Upper lobe of left lung (tissue), 6 donors: ENCODE measurements around the gene VAV1. TPM values are rescaled to one million over a fixed set of nuclear protein-coding genes. Genes with fewer than 3 reads are reported as not detected.

Source experiments
- ATAC-seq, 2 donors: fragments of 200-7000 bp; cut with Tn5 transposase; one replicate each; pipeline ENCODE4 v1.9.1; 2022; ENCODE audit warnings: mild to moderate bottlenecking in 2 of 2, moderate library complexity in 2 of 2; ENCODE audit not compliant: low FRiP score in 2 of 2
- DNase-seq, 2 donors: peaks; one replicate each; pipeline ENCODE4 v3.0.0-alpha.2; 2019 to 2020
- H3K27ac ChIP-seq, 4 donors: fragments of 200-600 bp; sonication (generic); one replicate each; pipeline ENCODE4 v1.5.1; 2016 to 2019
- H3K27me3 ChIP-seq, 4 donors: fragments of 200-600 bp; sonication (generic); one replicate each; pipeline ENCODE4 v1.5.1; 2017 to 2019
- H3K36me3 ChIP-seq, 4 donors: fragments of 200-600 bp; sonication (generic); one replicate each; pipeline ENCODE4 v1.5.1; 2016 to 2019
- H3K4me1 ChIP-seq, 4 donors: fragments of 200-600 bp; sonication (generic); one replicate each; pipeline ENCODE4 v1.5.1; 2018 to 2019
- H3K4me3 ChIP-seq, 4 donors: fragments of 200-600 bp; sonication (generic); one replicate each; pipeline ENCODE4 v1.5.1; 2017 to 2019; ENCODE audit warnings: mild to moderate bottlenecking in 2 of 4, moderate library complexity in 1 of 4
- H3K9me3 ChIP-seq, 4 donors: fragments of 200-600 bp; sonication (generic); one replicate each; pipeline ENCODE4 v1.5.1; 2018 to 2019
- EP300 ChIP-seq, 4 donors: sonication (generic); formaldehyde crosslinking; IDR thresholded peaks; one replicate each; pipeline ENCODE4 v1.5.1; 2017; ENCODE audit warnings: antibody characterized with exemption in 4 of 4, control low read depth in 2 of 4
- POLR2A ChIP-seq, 4 donors: fragments of 450-650 bp; IDR thresholded peaks; one replicate each; pipeline ENCODE4 v1.5.1; 2016 to 2017; ENCODE audit warnings: antibody characterized with exemption in 4 of 4, mild to moderate bottlenecking in 2 of 4
- POLR2AphosphoS5 ChIP-seq, 2 donors: sonication (generic); formaldehyde crosslinking; IDR thresholded peaks; one replicate each; pipeline ENCODE4 v1.5.1; 2017; ENCODE audit warnings: antibody characterized with exemption in 2 of 2
- WGBS, 2 donors: methylation state at CpG; one replicate each; pipeline ENCODE4 v1.1.5; 2017 to 2018; 5-methylcytosine and 5-hydroxymethylcytosine counted together
- total RNA-seq, 6 donors: library from RNA; depleted of rRNA in 4 of 6; stranded (reverse); fragments of >200 nt in 4 of 6; gene quantifications; one replicate each; pipeline versions ENCODE4 v1.1.0 to v1.2.1, GENCODE V29; 2016 to 2021
- TF ChIP-seq, protein P1 (sequence below), 6 experiments: fragments of 450-650 bp in 4 of 6; fragments of 200-600 bp in 2 of 6; sonication (generic) in 2 of 6; IDR thresholded peaks; one replicate each; pipeline ENCODE4 v1.5.1; 2016 to 2019; ENCODE audit warnings: antibody characterized with exemption in 6 of 6
- donor health status: DM: no; HTN: no; CAD: no; lungs with moderate emphysema.
- donor health status: DM: no; HTN: yes; CAD: no; lungs with severe emphysema.

Gene VAV1
- total RNA-seq, 6 donors from 2014 or later = 13.9 to 53.4 (median 24.1) TPM

DNA sequence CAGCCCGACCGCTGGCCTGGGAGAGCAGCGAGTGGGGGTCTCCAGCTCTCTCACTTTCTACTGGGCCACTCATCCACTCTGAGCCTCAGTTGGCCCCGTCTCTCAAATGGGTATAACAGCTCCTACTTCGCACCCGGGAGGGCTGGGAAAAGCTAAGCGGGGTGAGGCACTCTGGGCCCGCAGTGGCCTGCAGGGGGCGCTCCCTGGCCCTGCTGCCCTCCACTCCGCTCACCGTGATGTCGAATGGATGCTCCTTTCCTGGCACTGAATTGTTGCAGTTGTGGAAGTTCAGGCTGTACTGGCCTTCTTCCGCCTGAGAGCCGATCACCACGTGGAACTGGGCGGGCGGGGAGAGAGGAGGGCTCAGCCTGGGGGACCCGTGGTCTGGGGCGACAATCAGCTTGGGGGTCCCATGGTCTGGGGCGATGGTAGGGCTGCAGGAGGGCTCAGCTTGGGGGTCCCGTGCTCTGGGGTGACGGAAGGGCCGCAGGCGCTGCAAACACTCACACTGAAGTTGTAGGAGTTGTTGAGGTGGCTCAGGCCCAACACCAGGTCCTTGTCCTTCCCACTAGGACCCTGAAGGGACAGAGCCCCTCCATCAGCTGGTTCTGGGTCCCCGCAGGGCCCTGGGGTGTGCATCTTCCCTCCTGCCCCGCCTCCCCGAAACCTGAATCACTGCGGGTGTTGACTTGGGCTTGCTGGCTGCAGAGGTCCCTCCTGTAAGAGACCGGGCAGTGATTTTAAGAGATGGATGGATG, 39.0 kb upstream of the VAV1 start:
- WGBS, 2 donors = 88 to 96% methylated on average over 7 to 21 of the region's 29 CpGs
- DNase-seq = peak in 1 of 2 donors; percentile 79
- Histone ChIP-seq H3K27ac (no peak overlapping the region), H3K4me1 (peaks cover 27 to 51% (median 34%) of the 10 kb centered on the region in 4 donors), H3K36me3 (peaks cover 7 to 33% (median 25%) of the 10 kb centered on the region in 4 donors), H3K4me3 (no peak overlapping the region), H3K9me3 (no peaks in the 10 kb centered on the region), H3K27me3 (no peaks in the 10 kb centered on the region)
- TF ChIP-seq EP300 (IDR thresholded peaks at IDR 0.05) = no peak
- TF ChIP-seq, protein P1, sequence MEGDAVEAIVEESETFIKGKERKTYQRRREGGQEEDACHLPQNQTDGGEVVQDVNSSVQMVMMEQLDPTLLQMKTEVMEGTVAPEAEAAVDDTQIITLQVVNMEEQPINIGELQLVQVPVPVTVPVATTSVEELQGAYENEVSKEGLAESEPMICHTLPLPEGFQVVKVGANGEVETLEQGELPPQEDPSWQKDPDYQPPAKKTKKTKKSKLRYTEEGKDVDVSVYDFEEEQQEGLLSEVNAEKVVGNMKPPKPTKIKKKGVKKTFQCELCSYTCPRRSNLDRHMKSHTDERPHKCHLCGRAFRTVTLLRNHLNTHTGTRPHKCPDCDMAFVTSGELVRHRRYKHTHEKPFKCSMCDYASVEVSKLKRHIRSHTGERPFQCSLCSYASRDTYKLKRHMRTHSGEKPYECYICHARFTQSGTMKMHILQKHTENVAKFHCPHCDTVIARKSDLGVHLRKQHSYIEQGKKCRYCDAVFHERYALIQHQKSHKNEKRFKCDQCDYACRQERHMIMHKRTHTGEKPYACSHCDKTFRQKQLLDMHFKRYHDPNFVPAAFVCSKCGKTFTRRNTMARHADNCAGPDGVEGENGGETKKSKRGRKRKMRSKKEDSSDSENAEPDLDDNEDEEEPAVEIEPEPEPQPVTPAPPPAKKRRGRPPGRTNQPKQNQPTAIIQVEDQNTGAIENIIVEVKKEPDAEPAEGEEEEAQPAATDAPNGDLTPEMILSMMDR (IDR thresholded peaks at IDR 0.05) = peak in 1 of 6 experiments; percentile 5
- TF ChIP-seq POLR2AphosphoS5 (IDR thresholded peaks at IDR 0.05) = no peak
- no peak for TF ChIP-seq POLR2A (IDR thresholded peaks at IDR 0.05)
- ATAC-seq = no peak

DNA sequence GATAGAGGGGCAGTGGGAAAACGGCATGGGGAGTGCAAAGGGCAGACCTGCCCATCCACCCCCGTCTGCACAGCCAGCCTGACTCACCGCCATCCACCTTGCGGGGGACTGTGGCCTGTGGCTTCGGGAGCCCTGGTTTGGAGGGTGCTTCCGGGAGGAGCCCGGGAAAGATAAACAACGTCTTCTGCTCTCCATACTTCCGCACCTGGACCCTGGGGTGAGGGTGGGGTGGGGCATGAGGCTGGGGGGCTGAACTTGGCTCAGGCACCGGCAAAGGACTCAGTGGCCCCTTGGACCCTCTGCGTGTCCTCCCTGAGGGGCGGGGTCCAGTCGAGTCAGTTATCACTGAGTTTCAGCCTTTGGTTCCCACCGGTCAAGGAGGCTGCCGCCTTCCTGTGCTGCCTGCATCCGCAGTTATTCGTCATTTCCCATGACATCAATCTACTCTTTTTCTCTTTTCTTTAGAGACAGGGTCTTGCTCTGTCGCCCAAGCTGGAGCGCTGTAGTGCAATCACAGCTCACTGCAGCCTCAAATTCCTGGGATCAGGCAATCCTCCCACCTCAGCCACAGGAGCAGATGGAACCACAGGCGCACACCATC, 38.3 kb upstream of the VAV1 start:
- WGBS, 2 donors = 74 to 79% methylated on average over 19 to 20 of the region's 20 CpGs

DNA sequence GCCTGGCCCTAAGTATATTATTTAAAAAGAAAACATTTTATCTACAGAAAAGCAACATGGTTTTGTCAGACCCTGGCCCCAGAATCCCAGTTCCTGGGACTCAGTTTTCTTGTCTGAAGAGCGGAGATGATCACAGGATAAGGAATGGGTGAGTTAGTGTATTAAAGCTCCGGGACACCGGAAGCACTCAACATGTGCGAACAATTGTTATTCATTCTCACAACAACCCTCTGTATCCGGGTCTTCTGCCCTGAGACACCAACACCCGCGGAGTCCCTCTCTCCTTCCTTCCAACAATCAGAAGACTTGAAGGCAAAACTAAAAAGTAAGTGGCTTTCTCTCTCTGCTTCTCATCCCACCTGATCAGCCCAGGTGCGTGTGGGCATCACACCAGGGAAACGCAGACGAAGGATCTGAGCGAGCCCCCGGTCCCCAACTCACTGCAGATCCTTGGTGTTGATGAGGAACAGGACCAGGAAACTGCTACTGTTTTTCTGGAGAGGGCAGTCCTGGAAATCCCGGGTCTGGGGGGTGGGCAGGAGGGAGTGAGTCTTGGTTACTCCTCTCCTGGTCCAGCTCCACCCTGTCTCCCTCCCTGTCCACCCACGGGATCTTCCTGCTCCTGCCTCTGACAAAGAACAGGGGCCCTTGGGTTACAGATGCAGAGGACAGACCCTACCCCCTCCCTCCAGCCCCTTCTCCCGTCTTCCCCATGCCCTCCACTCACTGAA, 37.2 kb upstream of the VAV1 start:
- TF ChIP-seq POLR2AphosphoS5 (IDR thresholded peaks at IDR 0.05) (no peak), POLR2A (IDR thresholded peaks at IDR 0.05) (no peak), EP300 (IDR thresholded peaks at IDR 0.05) (no peak)
- TF ChIP-seq, protein P1 (IDR thresholded peaks at IDR 0.05) = no peak
- 78 to 81% methylated on average over 14 to 15 of the region's 15 CpGs for whole genome bisulfite sequencing, 2 donors
- Histone ChIP-seq H3K27ac (peak overlapping the region; percentile 91 to 99 (median 96)), H3K27me3 (peaks cover 0 to 4% (median 0%) of the 10 kb centered on the region in 4 donors), H3K36me3 (peaks cover 7 to 33% (median 25%) of the 10 kb centered on the region in 4 donors), H3K9me3 (no peaks in the 10 kb centered on the region), H3K4me3 (no peak overlapping the region), H3K4me1 (peaks cover 23 to 46% (median 32%) of the 10 kb centered on the region in 4 donors)
- no peak for DNase-seq
- no peak for ATAC-seq

More for the DNA sequence above, 38.3 kb upstream of the VAV1 start:
- Histone ChIP-seq H3K27ac (peak overlapping the region in 1 of 4 donors; percentile 96), H3K4me1 (peaks cover 27 to 51% (median 34%) of the 10 kb centered on the region in 4 donors), H3K27me3 (no peaks in the 10 kb centered on the region), H3K36me3 (peaks cover 7 to 33% (median 25%) of the 10 kb centered on the region in 4 donors), H3K9me3 (no peaks in the 10 kb centered on the region), H3K4me3 (no peak overlapping the region)
- TF ChIP-seq POLR2A (IDR thresholded peaks at IDR 0.05) (no peak), EP300 (IDR thresholded peaks at IDR 0.05) (no peak), POLR2AphosphoS5 (IDR thresholded peaks at IDR 0.05) (no peak)
- TF ChIP-seq, protein P1 (IDR thresholded peaks at IDR 0.05) = no peak
- ATAC-seq (no peak), DNase-seq (no peak)

DNA sequence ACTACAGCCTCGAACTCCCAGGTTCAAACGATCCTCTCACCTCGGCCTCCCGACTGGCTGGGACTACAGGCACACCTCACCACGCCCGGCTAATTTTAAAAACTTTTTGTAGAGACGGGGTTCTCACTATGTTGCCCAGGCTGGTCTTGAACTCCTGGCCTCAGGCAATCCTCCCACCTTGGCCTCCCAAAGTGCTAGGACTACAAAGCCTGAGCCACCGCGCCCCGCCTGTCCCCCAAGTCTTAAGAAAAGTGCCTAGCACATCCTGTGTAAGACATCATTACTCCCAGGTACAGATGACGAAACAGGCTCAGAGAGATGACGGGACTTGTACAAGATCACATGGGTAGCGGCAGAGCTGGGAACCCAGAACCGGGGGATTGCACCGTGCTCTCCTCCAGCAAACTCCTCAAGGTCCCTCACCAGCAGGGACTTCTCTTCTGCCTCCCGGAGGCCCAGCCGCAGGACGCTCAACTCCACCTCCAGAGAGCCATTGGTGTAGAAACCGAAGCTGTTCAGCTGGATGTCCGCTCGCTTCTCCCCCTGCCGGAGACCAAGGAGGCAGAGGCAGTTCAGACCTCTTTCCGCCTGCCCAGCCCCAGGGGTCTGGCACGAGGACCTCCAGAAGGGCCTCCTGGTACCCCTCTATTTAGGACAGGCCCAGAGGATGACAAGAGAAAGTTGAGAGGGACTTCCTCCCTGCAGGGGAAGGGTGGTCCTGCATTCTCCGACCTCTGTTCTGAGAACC, 36.2 kb upstream of the VAV1 start:
- Histone ChIP-seq H3K4me1 (peaks cover 28 to 49% (median 36%) of the 10 kb centered on the region in 4 donors), H3K27me3 (peaks cover 0 to 7% (median 0%) of the 10 kb centered on the region in 4 donors), H3K27ac (peak overlapping the region; percentile 91 to 99 (median 96)), H3K4me3 (peak overlapping the region; percentile 60 to 96 (median 89)), H3K9me3 (no peaks in the 10 kb centered on the region), H3K36me3 (peaks cover 7 to 28% (median 23%) of the 10 kb centered on the region in 4 donors)
- 23 to 36% methylated on average over 18 to 25 of the region's 25 CpGs for WGBS, 2 donors
- ATAC-seq (peak; percentile 16 to 50), DNase-seq (peak; percentile 53 to 87)
- TF ChIP-seq POLR2AphosphoS5 (IDR thresholded peaks at IDR 0.05) (peak; percentile 21 to 38), POLR2A (IDR thresholded peaks at IDR 0.05) (peak in 2 of 4 donors; percentile 25 to 45), EP300 (IDR thresholded peaks at IDR 0.05) (no peak)
- TF ChIP-seq, protein P1 (IDR thresholded peaks at IDR 0.05) = peak; percentile 48 to 82 (median 76)
